Neural progenitor cell (in vitro differentiated cells): ENCODE results near the gene PTPRK. TPM values are rescaled to one million over a fixed set of nuclear protein-coding genes. Genes with fewer than 3 reads are reported as not detected.

Experiments used
- DNase-seq: peaks from one replicate; pipeline ENCODE4 v3.0.0-alpha.2; 2016; ENCODE audit warnings: low spot score
- H2AFZ ChIP-seq: fragments of 200-600 bp; sonication (generic); replicated peaks from 2 replicates; pipeline ENCODE4 v1.6.1; 2016; ENCODE audit warnings: antibody characterized with exemption
- H3F3A ChIP-seq: fragments of 200-600 bp; sonication (generic); 2 replicates; pipeline ENCODE4 v1.6.1; 2016; ENCODE audit warnings: antibody characterized with exemption, low read depth
- H3K27ac ChIP-seq: fragments of 200-600 bp; sonication (generic); 2 replicates; pipeline ENCODE4 v1.5.1; 2016; ENCODE audit warnings: mild to moderate bottlenecking
- H3K27me3 ChIP-seq: fragments of 200-600 bp; sonication (generic); 2 replicates; pipeline ENCODE4 v1.6.1; 2016; ENCODE audit warnings: mild to moderate bottlenecking, moderate library complexity
- H3K36me3 ChIP-seq: fragments of 200-600 bp; sonication (generic); 2 replicates; pipeline ENCODE4 v1.5.1; 2016
- H3K4me1 ChIP-seq: fragments of 200-600 bp; sonication (generic); 2 replicates; pipeline ENCODE4 v1.6.1; 2016; ENCODE audit warnings: mixed run types
- H3K4me2 ChIP-seq: fragments of 200-600 bp; sonication (generic); 2 replicates; pipeline ENCODE4 v1.6.1; 2016
- H3K4me3 ChIP-seq: fragments of 200-600 bp; sonication (generic); 2 replicates; pipeline ENCODE4 v1.5.1; 2016
- H3K79me2 ChIP-seq: fragments of 200-600 bp; sonication (generic); 2 replicates; pipeline ENCODE4 v1.6.1; 2016; ENCODE audit warnings: low read depth
- H3K9ac ChIP-seq: fragments of 200-600 bp; sonication (generic); 2 replicates; pipeline ENCODE4 v1.6.1; 2016
- H3K9me3 ChIP-seq: fragments of 200-600 bp; sonication (generic); 2 replicates; pipeline ENCODE4 v1.5.1; 2016; ENCODE audit warnings: low read depth
- H4K20me1 ChIP-seq: fragments of 200-600 bp; sonication (generic); 2 replicates; pipeline ENCODE4 v1.6.1; 2016; ENCODE audit warnings: low read depth
- H3K27ac Mint-ChIP-seq: 3 replicates; pipeline ENCODE4 v1.8.0; 2021; ENCODE audit warnings: mixed read lengths
- H3K27me3 Mint-ChIP-seq: 2 replicates; pipeline ENCODE4 v1.8.0; 2022; ENCODE audit warnings: low read depth, mild to moderate bottlenecking, inconsistent platforms, moderate library complexity, mixed read lengths; ENCODE audit not compliant: insufficient read depth
- H3K36me3 Mint-ChIP-seq: 3 replicates; pipeline ENCODE4 v1.8.0; 2021; ENCODE audit warnings: mixed read lengths
- H3K4me1 Mint-ChIP-seq: 3 replicates; pipeline ENCODE4 v1.8.0; 2021; ENCODE audit warnings: mixed read lengths
- H3K4me3 Mint-ChIP-seq: 3 replicates; pipeline ENCODE4 v1.8.0; 2021; ENCODE audit warnings: mild to moderate bottlenecking, moderate library complexity, mixed read lengths
- H3K9me3 Mint-ChIP-seq: 3 replicates; pipeline ENCODE4 v1.8.0; 2020; ENCODE audit warnings: mixed read lengths
- EZH2 ChIP-seq: fragments of 200-600 bp; sonication (generic); IDR thresholded peaks from 2 replicates; pipeline ENCODE4 v1.6.1; 2017; ENCODE audit warnings: antibody characterized with exemption, mild to moderate bottlenecking, moderate library complexity
- EZH2phosphoT487 ChIP-seq: fragments of 200-600 bp; sonication (generic); IDR thresholded peaks from 2 replicates; pipeline ENCODE4 v1.6.1; 2017; ENCODE audit warnings: antibody characterized with exemption
- total RNA-seq: library from RNA; depleted of rRNA; stranded (reverse); fragments of >200 nt; gene quantifications from 2 replicates; pipeline ENCODE4 v1.2.3, GENCODE V29; 2015; ENCODE audit warnings: low replicate concordance
- TF ChIP-seq, protein P1 (sequence below): fragments of 200-600 bp; sonication (generic); IDR thresholded peaks from 2 replicates; pipeline ENCODE4 v1.5.1; 2017; ENCODE audit warnings: antibody characterized with exemption, mild to moderate bottlenecking

Gene PTPRK
- total RNA-seq, 1 donor from 2014 or later, result 35.0 TPM

DNA sequence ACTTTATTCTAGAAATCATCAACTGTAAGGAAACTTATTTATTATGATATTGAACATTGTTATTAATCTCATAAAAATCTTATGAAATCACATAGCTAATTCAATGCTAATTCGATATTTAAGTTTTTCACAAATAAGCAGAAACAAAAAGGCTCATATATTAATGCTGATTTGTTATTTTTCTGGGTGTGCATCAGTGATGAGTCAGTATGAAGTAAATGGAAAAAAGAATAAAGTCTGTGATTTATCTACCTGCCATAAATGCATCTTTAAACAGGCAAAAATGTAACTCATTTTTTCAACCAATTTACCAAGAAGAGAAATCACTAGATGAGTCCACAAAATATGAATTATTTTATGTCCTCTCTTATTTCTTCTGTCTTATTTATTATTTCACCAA lies 253.5 kb downstream of the PTPRK start:
- H3K4me3 Mint-ChIP-seq, result no peak overlapping the region
- Histone ChIP-seq H3K4me2 (no peak overlapping the region), H2AFZ (no peak overlapping the region), H3K79me2 (no peaks in the 10 kb centered on the region), H3K4me1 (no peaks in the 10 kb centered on the region), H3F3A (no peaks in the 10 kb centered on the region), H3K27me3 (no peaks in the 10 kb centered on the region), H3K9ac (no peak overlapping the region), H3K27ac (no peak overlapping the region), H4K20me1 (no peaks in the 10 kb centered on the region), H3K36me3 (no peaks in the 10 kb centered on the region), H3K4me3 (no peak overlapping the region), H3K9me3 (no peaks in the 10 kb centered on the region)
- no peaks in the 10 kb centered on the region for H3K27me3 Mint-ChIP-seq
- no peaks in the 10 kb centered on the region for H3K4me1 Mint-ChIP-seq
- peaks cover 8% of the 10 kb centered on the region for H3K36me3 Mint-ChIP-seq
- TF ChIP-seq, protein P1, sequence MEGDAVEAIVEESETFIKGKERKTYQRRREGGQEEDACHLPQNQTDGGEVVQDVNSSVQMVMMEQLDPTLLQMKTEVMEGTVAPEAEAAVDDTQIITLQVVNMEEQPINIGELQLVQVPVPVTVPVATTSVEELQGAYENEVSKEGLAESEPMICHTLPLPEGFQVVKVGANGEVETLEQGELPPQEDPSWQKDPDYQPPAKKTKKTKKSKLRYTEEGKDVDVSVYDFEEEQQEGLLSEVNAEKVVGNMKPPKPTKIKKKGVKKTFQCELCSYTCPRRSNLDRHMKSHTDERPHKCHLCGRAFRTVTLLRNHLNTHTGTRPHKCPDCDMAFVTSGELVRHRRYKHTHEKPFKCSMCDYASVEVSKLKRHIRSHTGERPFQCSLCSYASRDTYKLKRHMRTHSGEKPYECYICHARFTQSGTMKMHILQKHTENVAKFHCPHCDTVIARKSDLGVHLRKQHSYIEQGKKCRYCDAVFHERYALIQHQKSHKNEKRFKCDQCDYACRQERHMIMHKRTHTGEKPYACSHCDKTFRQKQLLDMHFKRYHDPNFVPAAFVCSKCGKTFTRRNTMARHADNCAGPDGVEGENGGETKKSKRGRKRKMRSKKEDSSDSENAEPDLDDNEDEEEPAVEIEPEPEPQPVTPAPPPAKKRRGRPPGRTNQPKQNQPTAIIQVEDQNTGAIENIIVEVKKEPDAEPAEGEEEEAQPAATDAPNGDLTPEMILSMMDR, result no peak
- TF ChIP-seq EZH2phosphoT487, result no peak
- TF ChIP-seq EZH2, result no peak
- H3K9me3 Mint-ChIP-seq, result peaks cover 3% of the 10 kb centered on the region
- DNase-seq, result no peak
- H3K27ac Mint-ChIP-seq, result no peak overlapping the region

DNA sequence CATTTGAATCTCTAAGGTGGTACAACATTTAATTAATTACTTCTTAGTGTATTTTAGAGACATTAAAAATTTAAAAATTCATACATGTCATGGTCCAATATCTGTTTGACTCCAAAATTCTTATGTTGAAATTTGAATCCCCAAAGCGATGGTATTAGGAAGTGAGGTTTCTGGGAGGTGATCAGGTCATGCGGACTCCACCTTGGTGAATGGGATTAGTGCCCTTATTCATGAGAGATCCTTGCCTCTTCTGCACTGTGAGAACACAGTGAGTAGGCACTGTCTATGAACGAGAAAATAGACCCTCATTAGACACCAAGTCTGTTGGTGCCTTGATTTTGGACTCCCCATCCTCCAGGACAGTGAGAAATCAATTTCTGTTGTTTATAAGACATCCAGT lies 254.7 kb downstream of the PTPRK start:
- DNase-seq, result no peak
- no peak overlapping the region for H3K9ac ChIP-seq
- no peaks in the 10 kb centered on the region for H3K36me3 ChIP-seq
- no peaks in the 10 kb centered on the region for H3F3A ChIP-seq
- H3K4me1 ChIP-seq, result no peaks in the 10 kb centered on the region
- H3K4me3 Mint-ChIP-seq, result no peak overlapping the region
- H3K4me3 ChIP-seq, result no peak overlapping the region
- TF ChIP-seq EZH2, result no peak
- TF ChIP-seq, protein P1, result no peak
- TF ChIP-seq EZH2phosphoT487, result no peak
- no peak overlapping the region for H3K4me2 ChIP-seq
- H3K27ac ChIP-seq, result no peak overlapping the region
- no peaks in the 10 kb centered on the region for H3K9me3 ChIP-seq
- H4K20me1 ChIP-seq, result no peaks in the 10 kb centered on the region
- no peak overlapping the region for H2AFZ ChIP-seq
- H3K79me2 ChIP-seq, result no peaks in the 10 kb centered on the region
- H3K9me3 Mint-ChIP-seq, result peaks cover 3% of the 10 kb centered on the region
- H3K27ac Mint-ChIP-seq, result no peak overlapping the region
- H3K36me3 Mint-ChIP-seq, result peaks cover 8% of the 10 kb centered on the region
- no peaks in the 10 kb centered on the region for H3K4me1 Mint-ChIP-seq
- H3K27me3 ChIP-seq, result no peaks in the 10 kb centered on the region
- no peaks in the 10 kb centered on the region for H3K27me3 Mint-ChIP-seq

DNA sequence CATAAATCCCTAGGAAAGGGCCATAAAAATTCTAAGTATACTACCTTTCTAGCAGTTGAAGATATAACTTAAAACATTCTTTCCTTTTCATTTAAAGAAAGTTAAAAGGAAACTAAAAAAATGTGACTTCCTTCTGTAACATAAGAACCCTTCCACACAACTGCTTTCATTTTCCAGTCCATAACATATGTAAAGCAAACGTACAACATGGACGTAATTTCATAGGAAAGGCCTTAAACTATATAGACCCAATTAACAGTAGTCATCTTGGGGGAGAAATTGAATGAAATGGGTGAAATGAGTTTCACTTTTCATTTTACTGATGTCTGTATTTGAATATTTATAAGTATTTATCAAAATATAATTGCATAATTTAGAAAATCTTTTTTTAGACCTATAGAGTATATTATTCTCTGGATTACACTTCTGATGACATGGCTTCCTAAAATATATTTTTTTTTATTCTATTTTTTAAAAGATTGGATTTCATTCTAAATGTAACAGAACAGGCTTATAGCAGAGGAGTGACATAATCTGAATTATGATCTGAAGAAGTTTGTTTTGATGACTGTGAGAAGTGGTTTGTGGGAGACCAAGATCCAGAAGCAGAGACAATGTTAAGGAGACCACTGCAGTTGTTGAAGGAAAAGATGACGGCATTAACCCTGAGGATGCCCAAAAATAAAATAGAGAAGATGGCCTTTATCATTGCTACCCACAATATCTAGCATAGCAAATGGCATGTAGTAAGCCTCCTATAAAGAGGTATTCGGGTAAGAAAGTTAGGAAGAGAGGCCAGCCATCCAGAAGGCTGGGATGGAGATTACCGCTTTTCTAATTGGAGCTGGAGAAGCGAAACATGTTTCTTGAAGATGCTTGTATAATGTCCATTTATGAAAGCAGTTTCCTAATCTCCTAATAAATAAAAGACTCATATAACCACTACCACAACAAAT lies 260.4 kb downstream of the PTPRK start:
- no peak overlapping the region for H3K27ac Mint-ChIP-seq
- H3K27me3 ChIP-seq, result no peaks in the 10 kb centered on the region
- H3K4me2 ChIP-seq, result no peak overlapping the region
- H3K36me3 ChIP-seq, result no peaks in the 10 kb centered on the region
- no peak overlapping the region for H2AFZ ChIP-seq
- H3K27me3 Mint-ChIP-seq, result no peaks in the 10 kb centered on the region
- no peak for DNase-seq
- no peaks in the 10 kb centered on the region for H3K9me3 ChIP-seq
- no peak overlapping the region for H3K27ac ChIP-seq
- H3K4me3 ChIP-seq, result no peak overlapping the region
- no peak overlapping the region for H3K4me3 Mint-ChIP-seq
- no peaks in the 10 kb centered on the region for H4K20me1 ChIP-seq
- H3K36me3 Mint-ChIP-seq, result peaks cover 12% of the 10 kb centered on the region
- TF ChIP-seq EZH2, result no peak
- no peak for TF ChIP-seq EZH2phosphoT487
- TF ChIP-seq, protein P1, result no peak
- no peaks in the 10 kb centered on the region for H3K4me1 ChIP-seq
- H3K9ac ChIP-seq, result no peak overlapping the region
- no peaks in the 10 kb centered on the region for H3K79me2 ChIP-seq
- H3K9me3 Mint-ChIP-seq, result peaks cover 3% of the 10 kb centered on the region
- no peaks in the 10 kb centered on the region for H3F3A ChIP-seq
- H3K4me1 Mint-ChIP-seq, result no peaks in the 10 kb centered on the region
